TTC549 (cell line): Measurements from ENCODE around the gene FSTL4.
"Not testable (repeated sequence)": the region's sequence is repeated elsewhere in the genome, so short reads cannot be mapped to it uniquely, and the experiment has no call there.

Source experiments
- FAIRE-seq: peaks from 2 replicates; lab custom pipeline; 2012; peaks lifted over from hg19 to GRCh38; lab: Jason Lieb, UNC

FSTL4 gene

DNA sequence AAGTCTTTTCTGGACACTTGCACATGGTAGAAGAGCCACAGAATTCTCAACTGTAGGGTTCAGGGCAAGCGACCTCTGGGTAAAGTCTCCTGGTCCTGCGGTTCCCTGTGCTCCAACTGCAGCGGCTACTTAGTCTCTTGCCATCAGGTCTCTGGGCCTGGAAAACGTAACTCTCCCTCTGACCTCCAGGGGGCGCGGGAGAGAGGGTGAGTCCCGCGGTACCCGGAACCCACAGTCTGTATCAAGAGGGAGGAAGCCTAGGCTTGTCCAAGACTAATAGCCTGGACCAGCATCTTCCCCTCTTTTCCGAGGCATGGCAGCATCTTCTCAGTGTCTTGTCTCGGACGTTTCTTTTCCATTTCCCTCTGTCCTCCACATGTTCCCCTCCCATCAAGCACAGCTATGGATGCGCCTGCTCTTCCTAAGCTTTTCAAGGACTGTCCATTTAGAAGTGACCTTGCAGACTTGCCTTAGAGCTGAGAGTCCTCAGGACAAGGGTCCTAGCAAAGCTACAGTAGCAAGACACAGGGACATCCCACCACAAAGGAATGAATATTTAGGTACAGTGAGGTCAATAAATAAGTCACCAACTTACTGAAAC is 59.3 kb downstream of the FSTL4 start:
- no peak for FAIRE-seq

- FAIRE-seq: no peak
These were observed 65.8 kb downstream of the FSTL4 start for GRCh38 chr5:133546500-133546899.

DNA sequence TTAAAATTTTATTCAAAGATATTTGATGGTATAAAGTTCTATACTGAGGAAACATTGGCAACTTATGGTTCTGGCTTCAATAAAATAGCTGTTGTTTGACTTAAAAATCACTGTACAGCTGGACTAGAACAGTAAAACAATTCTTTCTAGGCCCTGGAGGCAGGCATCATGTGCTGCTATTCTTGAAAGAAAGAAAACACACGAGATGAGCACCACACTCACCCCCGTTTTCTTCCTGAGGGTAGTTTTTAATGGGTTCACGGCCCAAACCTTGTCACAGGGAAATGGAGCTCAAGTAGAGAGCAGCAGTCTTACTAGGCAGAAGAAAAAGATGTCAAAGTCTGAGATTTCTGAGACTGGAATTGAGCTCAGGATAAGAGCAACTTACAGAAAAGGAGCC is 68.0 kb downstream of the FSTL4 start:
- no peak for FAIRE-seq

GRCh38 chr5:133539818-133540217 is 72.5 kb downstream of the FSTL4 start:
- FAIRE-seq: no peak

GRCh38 chr5:133538718-133539117 is 73.6 kb downstream of the FSTL4 start:
- no peak for FAIRE-seq

DNA sequence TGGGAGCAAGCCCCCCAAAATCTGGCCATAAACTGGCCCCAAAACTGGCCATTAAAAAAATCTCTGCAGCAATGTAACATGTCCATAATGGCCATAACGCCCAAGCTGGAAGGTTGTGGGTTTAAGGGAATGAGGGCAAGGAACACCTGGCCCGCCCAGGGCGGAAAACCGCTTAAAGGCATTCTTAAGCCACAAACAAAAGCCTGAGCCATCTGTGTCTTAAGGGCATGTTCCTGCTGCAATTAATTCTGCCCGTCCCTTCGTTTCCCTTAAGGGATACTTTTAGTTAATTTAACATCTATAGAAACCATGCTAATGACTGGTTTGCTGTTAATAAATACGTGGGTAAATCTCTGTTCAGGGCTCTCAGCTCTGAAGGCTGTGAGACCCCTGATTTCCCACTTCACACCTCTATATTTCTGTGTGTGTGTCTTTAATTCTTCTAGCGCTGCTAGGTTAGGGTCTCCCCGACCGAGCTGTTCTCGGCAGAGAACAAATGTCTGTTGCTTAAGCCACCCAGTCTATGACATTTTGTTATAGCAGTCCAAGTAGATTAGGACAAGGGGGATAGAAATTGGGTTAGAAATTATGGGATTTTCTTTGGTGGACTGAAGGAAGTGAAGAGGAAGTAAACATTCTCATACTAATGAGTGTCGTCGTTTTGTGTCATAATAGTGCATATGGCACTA is 77.0 kb downstream of the FSTL4 start:
- not testable (repeated sequence) for FAIRE-seq

DNA sequence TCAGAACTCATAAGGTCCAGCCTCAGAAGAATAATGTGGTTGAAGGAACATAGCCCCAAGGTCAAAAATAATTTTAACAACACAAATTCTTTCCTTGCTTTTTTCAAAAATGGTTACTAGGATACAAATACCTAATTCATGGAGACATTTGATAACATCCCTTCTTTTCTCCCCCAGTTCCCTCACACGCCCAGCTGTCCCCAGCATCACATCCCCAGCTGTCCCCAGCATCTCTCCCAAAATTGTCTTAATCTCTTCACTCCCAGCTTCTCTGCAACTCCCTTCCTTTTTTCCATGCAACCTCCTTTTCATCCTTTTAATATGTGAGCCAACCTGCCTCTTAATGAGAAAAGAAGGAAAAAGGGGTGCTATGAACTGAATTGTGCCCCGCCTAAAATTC is 77.8 kb downstream of the FSTL4 start:
- no peak for FAIRE-seq

GRCh38 chr5:133533541-133533940 is 78.8 kb downstream of the FSTL4 start:
- no peak for FAIRE-seq

DNA sequence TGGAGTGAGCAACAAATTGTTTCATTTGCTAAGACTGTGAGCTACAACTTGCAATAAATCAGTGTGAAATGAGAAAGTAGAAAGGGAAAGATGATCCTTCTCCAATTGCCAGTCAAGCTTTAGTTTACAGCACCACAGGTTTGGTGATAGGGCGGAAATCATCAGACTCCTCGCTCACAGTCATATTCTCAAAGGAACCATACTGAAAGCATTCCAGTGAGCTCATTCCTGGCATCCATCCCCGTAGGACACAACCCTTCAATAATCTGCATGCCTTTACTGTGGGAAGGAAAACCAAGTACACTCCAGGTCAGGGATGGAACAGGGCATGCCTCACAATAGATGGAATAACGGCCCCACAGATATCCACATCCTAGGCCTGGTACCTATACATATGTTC is 80.7 kb downstream of the FSTL4 start:
- no peak for FAIRE-seq

GRCh38 chr5:133531178-133531577 is 81.2 kb downstream of the FSTL4 start:
- no peak for FAIRE-seq

GRCh38 chr5:133530270-133530669 is 82.1 kb downstream of the FSTL4 start:
- FAIRE-seq: no peak

DNA sequence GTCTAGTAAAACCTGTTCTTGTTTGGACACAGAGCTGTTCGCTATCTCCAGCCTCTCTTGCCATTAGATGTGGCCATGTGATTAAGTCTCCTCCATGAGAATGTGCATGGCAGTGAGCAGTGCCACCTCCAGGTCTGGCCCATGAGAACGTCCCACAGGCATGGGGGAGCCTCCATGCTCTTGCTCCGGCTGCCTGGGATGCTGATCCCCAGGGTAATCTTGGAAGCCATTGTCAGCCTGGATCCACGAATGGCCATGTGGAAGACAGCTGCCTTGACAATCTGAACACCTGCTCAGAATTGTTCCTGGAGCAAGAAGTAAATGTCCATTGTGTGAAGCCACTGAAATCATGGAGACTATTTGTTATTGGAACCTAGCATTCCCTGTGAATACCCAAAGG is 83.5 kb downstream of the FSTL4 start:
- no peak for FAIRE-seq

DNA sequence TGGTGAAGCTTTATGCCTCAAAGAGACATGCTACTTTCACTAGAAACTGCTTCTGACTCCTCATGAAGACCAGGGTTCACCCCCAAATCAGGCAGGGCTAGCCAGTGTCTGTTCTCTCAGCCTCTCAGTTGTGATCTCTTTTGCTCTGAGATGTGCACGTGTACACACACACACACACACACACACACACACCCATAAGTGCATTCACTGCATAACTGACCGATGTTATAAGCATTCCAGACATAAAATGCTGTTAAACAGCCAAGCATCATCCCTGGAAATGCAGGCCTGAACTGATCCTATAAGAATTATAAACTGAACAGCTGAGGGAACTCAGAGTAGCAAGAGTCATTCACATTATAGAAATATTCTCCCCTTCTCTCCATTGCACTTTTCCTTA is 85.0 kb downstream of the FSTL4 start:
- no peak for FAIRE-seq

GRCh38 chr5:133526368-133526767 is 86.0 kb downstream of the FSTL4 start:
- FAIRE-seq: no peak

DNA sequence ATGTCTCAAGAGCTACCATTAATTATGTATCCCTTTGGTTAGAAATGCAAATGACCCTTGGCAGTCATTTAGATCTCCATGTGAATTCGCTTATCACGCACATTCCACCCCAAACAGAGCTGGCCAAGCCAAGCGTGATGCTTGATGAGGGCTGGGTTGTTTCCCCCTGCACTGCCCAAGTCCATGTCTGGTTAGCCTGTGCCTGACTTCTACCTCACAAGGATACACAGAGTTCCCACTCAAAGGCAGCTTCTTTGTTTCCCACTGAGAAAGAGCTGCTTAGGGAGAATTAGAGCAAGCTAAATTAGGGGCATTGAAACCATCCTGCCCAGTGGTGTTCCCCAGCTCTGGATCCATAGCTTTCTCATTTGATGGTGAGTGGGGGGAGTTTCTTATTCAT is 87.2 kb downstream of the FSTL4 start:
- FAIRE-seq: no peak

GRCh38 chr5:133524666-133525065 is 87.7 kb downstream of the FSTL4 start:
- no peak for FAIRE-seq

GRCh38 chr5:133523961-133524586 is 88.3 kb downstream of the FSTL4 start:
- FAIRE-seq: no peak

GRCh38 chr5:133523013-133523658 is 89.2 kb downstream of the FSTL4 start:
- no peak for FAIRE-seq

DNA sequence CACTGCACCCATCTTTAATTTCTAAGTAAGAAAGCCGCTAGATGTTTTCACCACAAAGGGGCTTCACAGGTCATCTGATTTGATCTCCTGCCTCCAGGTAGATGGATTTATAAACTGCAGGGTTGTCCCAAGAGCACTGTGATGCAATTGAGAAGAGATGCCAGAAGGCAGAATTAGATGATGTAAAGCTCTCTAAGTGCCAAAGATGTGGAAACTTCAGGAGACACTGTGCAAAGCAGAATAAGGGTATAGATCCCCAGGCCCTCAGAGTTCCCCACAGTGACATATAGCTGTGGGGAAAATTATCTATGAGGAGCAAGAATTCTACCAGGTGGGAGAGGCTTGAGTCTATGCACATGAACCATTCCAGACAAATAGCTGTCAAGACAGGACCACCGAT is 90.5 kb downstream of the FSTL4 start:
- no peak for FAIRE-seq

GRCh38 chr5:133520991-133521706 is 91.2 kb downstream of the FSTL4 start:
- no peak for FAIRE-seq

GRCh38 chr5:133520062-133520461 is 92.3 kb downstream of the FSTL4 start:
- FAIRE-seq: no peak

GRCh38 chr5:133519191-133519590 is 93.2 kb downstream of the FSTL4 start:
- no peak for FAIRE-seq

- no peak for FAIRE-seq
These were observed 97.9 kb downstream of the FSTL4 start for GRCh38 chr5:133514456-133514855.
